LNCaP clone FGC (cell line): ENCODE measurements around the gene TMSB4Y.

Experiments used
- DNase-seq: peaks from one replicate; pipeline ENCODE4 v3.0.0-alpha.2; 2011; ENCODE audit warnings: low read depth
- H3K4me3 ChIP-seq: 2 replicates; pipeline ENCODE4 v1.5.1; 2011; ENCODE audit warnings: mild to moderate bottlenecking, low read depth, low read length, control low read depth
- TF ChIP-seq, protein P1 (sequence below): IDR thresholded peaks from 2 replicates; pipeline ENCODE4 v1.5.1; 2012; ENCODE audit warnings: mild to moderate bottlenecking; ENCODE audit not compliant: control insufficient read depth, insufficient read depth; ENCODE audit errors: extremely low read depth

The TMSB4Y gene

GRCh38 chrY:13703568-13703968, at the start of gene TMSB4Y:
TSS of gene TMSB4Y (plus strand) at chrY:13703899.
- TF ChIP-seq, protein P1, sequence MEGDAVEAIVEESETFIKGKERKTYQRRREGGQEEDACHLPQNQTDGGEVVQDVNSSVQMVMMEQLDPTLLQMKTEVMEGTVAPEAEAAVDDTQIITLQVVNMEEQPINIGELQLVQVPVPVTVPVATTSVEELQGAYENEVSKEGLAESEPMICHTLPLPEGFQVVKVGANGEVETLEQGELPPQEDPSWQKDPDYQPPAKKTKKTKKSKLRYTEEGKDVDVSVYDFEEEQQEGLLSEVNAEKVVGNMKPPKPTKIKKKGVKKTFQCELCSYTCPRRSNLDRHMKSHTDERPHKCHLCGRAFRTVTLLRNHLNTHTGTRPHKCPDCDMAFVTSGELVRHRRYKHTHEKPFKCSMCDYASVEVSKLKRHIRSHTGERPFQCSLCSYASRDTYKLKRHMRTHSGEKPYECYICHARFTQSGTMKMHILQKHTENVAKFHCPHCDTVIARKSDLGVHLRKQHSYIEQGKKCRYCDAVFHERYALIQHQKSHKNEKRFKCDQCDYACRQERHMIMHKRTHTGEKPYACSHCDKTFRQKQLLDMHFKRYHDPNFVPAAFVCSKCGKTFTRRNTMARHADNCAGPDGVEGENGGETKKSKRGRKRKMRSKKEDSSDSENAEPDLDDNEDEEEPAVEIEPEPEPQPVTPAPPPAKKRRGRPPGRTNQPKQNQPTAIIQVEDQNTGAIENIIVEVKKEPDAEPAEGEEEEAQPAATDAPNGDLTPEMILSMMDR = no peak
- DNase-seq = no peak
- no peak within 1 kb of the TSS for H3K4me3 ChIP-seq

DNA sequence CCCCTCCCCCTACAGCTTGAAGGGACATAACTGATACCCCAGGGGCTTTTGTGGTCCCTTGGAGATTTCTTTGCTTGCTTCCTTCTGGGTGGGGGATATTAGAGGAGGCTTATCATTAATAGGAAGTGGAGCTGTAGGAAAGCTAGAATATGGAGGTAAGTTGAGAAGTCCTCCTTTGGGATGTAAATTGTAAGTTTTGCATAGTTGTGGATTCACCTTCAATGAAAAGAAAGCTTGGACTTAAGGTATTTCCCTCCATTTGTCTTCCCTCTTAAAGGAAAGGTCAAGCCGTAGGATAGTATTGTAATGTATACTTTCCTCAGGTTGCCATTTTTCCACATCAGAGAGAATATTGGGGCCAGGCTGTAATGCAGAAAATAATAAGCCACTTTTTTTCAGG, 39.5 kb upstream of the TMSB4Y start:
- TF ChIP-seq, protein P1 = no peak
- no peak for DNase-seq
- no peak overlapping the region for H3K4me3 ChIP-seq

DNA sequence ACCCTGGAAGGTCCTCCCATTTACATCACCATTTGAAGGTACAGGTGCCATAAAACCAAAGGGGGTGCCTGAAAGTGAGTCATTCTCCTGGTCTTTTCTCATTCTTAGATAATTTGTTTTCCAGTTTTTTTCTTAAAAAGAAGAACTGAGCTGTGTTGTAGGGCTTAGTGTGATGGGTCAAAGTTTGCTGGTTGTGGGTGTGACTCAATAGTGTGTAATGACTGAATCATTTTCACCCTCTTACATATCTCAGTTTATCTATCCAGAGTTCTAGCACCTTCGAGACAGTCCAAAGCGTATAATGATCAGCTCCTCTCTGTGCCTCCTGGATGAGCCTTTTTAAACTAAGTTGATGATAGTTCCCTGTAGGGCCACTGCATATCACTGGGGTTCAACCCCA, 32.6 kb upstream of the TMSB4Y start:
- no peak overlapping the region for H3K4me3 ChIP-seq
- DNase-seq = no peak
- TF ChIP-seq, protein P1 = no peak

DNA sequence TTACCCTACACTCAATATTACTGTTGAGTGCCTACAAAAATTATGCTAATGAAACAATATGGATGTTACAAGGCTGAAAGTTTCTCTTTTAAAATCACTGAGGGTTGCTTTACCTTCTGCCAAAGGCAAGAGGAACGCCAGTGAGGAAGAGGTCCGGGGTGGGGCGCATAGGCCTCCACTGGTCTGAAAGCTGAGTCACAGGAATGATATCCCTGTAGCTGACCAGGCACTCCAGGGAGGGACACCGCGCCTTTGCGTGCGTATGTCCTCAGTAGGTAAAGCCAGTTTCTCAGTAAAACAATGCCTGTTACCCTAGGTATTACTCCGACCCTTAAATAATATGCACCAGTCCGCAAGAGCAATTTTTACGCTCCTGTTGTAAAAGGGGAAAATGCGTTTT, 1.4 kb upstream of the TMSB4Y start:
- TF ChIP-seq, protein P1 = no peak
- H3K4me3 ChIP-seq = no peak overlapping the region
- no peak for DNase-seq

DNA sequence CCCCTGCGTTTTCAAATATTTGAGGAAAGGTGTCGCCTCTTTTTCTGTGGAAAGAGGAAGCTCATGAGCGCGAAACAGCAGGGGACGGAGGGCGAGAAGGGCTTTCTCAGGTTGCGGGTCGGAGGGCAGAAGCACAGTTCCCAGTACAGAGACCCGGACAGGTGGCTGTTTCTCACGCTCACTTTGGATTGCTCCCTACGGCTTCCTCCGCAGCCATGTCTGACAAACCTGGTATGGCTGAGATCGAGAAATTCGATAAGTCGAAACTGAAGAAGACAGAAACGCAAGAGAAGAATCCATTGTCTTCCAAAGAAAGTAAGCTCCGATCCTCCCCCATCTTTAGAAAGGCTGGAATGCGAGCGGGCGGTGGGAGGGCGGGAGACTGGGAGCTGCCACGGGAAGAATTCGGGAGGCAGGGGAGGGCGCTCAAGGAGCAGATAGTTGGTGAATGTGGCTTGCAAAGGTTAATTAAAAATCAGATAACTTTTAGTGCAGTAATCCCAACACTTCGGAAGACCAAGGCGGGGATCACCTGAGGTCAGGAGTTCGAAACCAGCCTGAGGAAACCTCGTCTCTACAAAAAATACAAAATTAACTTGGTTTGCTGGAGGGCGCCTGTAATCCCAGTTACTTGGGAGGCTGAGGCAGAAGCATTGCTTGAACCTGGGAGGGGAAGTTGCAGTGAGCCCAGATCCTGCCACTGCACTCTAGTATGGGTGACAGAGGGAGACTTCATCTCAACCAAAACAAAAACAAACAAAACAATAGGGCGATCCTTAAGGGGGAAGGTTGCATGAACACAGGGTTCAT, 627 bp downstream of the TMSB4Y start:
- TF ChIP-seq, protein P1 = no peak
- no peak overlapping the region for H3K4me3 ChIP-seq
- no peak for DNase-seq

DNA sequence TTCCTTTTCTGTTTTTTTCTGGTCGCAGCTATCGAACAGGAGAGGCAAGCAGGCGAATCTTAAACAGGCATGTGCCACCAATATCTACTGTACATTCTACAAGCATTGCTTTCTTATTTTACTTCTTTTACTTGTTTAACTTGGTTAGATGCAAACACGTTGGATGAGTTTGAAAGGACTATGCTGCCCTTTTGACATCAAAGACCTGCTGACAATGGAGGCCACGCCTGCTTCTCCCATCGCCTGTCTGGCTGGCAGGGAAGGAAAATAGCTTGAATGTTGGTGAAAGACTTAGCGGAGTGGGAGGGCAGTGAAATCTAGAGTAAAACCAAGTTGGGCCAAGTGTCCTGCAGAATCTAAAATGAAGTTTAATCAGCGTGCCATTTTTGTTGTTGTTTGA, 1.5 kb downstream of the TMSB4Y start:
- TF ChIP-seq, protein P1 = no peak
- no peak for DNase-seq
- no peak overlapping the region for H3K4me3 ChIP-seq

- H3K4me3 ChIP-seq = no peak overlapping the region
- TF ChIP-seq, protein P1 = no peak
- DNase-seq = no peak
Measured at GRCh38 chrY:13708038-13708437, 4.3 kb downstream of the TMSB4Y start.
